Adrenal gland (tissue), 12 donors: Measurements from ENCODE around the gene DVL3. TPM values are rescaled to one million over a fixed set of nuclear protein-coding genes. Genes with fewer than 3 reads are reported as not detected.

Experiments used
- DNase-seq, 7 donors: peaks; one replicate each; pipeline ENCODE4 v3.0.0-alpha.2; 2019 to 2020
- H3K27ac ChIP-seq, 5 donors: fragments of 200-600 bp; sonication (generic) in 4 of 5; 1 replicate in 3 of 5; 2 replicates in 2 of 5; pipeline versions ENCODE4 v1.5.1 to v1.8.0; 2016 to 2020; ENCODE audit warnings: mild to moderate bottlenecking in 1 of 5
- H3K27me3 ChIP-seq: fragments of 200-600 bp; 2 replicates; pipeline ENCODE4 v1.8.0; 2021
- H3K36me3 ChIP-seq, 2 donors: fragments of 200-600 bp; replicated peaks in 1 of 2; 1 replicate in 1 of 2; 2 replicates in 1 of 2; pipeline versions ENCODE4 v1.5.1 to v1.8.0; 2018 to 2022
- H3K4me1 ChIP-seq, 2 donors: fragments of 200-600 bp; replicated peaks in 1 of 2; 1 replicate in 1 of 2; 2 replicates in 1 of 2; pipeline versions ENCODE4 v1.5.1 to v1.8.0; 2018 to 2021
- H3K4me3 ChIP-seq, 4 donors: fragments of 200-600 bp; sonication (generic) in 3 of 4; one replicate each; pipeline ENCODE4 v1.5.1; 2016 to 2018
- H3K9me3 ChIP-seq, 3 donors: fragments of 200-600 bp; sonication (generic) in 1 of 3; replicated peaks in 1 of 3; 1 replicate in 2 of 3; 2 replicates in 1 of 3; pipeline versions ENCODE4 v1.5.1 to v1.8.0; 2016 to 2021
- CTCF ChIP-seq, 6 experiments: fragments of 450-650 bp in 4 of 6; fragments of 200-600 bp in 2 of 6; sonication (generic) in 1 of 6; IDR thresholded peaks; 1 replicate in 5 of 6; 2 replicates in 1 of 6; pipeline versions ENCODE4 v1.5.1 to v1.8.0; 2016 to 2021; ENCODE audit warnings: antibody characterized with exemption in 6 of 6, mild to moderate bottlenecking in 2 of 6, moderate library complexity in 1 of 6
- POLR2A ChIP-seq, 2 donors: fragments of 450-650 bp; IDR thresholded peaks; one replicate each; pipeline ENCODE4 v1.6.1; 2017; ENCODE audit warnings: antibody characterized with exemption in 2 of 2, mild to moderate bottlenecking in 2 of 2, moderate library complexity in 1 of 2
- WGBS, 4 donors: extraction: QIAGEN DNeasy Blood & Tissue Kit in 2 of 4; methylation state at CpG; one replicate each; pipeline versions ENCODE4 v1.1.5 to v1.1.7; 2013 to 2017; 5-methylcytosine and 5-hydroxymethylcytosine counted together
- intact Hi-C, 2 donors: fragments of 100-400 bp; cut with DNase I; formaldehyde crosslinking; loops; one replicate each; pipeline versions ENCODE4 v1.14.1 to v1.15.0; 2022 to 2023
- polyA plus RNA-seq, 3 donors: library from polyadenylated mRNA; stranded (reverse); fragments of 200-250 nt in 2 of 3; fragments of 350-450 nt in 1 of 3; fragmentation: Illumina TruSeq in 1 of 3; extraction: RNeasy Lipid Tissue Mini Kit (QIAGEN cat#74804) in 1 of 3; gene quantifications; one replicate each; pipeline ENCODE4 v1.2.3, GENCODE V29; 2013 to 2014
- total RNA-seq, 9 donors: library from RNA; depleted of rRNA in 4 of 9; stranded (reverse); fragments of >200 nt in 4 of 9; fragments of 120-200 nt in 1 of 9; fragmentation: NEBNext Ultra II Directional in 1 of 9; extraction: Animal tissue kit (Norgen Biotek cat#: 25700) in 1 of 9; gene quantifications; one replicate each; pipeline versions ENCODE4 v1.1.0 to v1.2.4, GENCODE V29; 2013 to 2023
- donor health status: healthy with polysubstance abuse.
- donor health status: Bipolar disorder and iron deficiency.
- donor health status: DM: yes; HTN: yes; CAD: no.
- donor health status: DM: no; HTN: no; CAD: no.
- donor health status: DM: no; HTN: no; CAD: no.
- donor health status: DM: yes; HTN: yes; CAD: no.

DVL3 gene
- total and polyA plus RNA-seq, 12 donors = 34.1 to 94.1 (median 65.6) TPM

GRCh38 chr3:184209146-184209923, 54.2 kb downstream of the DVL3 start:
- TF ChIP-seq CTCF (IDR thresholded peaks at IDR 0.05) (peak in 1 of 6 experiments; percentile 8), POLR2A (IDR thresholded peaks at IDR 0.05) (no peak)
- DNase-seq = peak in 1 of 7 donors; percentile 53
- peaks cover 9 to 28% of the 10 kb centered on the region in 2 donors for H3K4me1 ChIP-seq
- intact Hi-C loops = no loop called here
- no peaks in the 10 kb centered on the region for H3K9me3 ChIP-seq
- WGBS, 4 donors = 26 to 30% (median 28%) methylated on average over 11 of the region's 11 CpGs
- H3K4me3 ChIP-seq = no peak overlapping the region
- H3K27me3 ChIP-seq = no peaks in the 10 kb centered on the region
- peak overlapping the region in 4 of 5 donors; percentile 16 to 74 (median 62) for H3K27ac ChIP-seq
- H3K36me3 ChIP-seq = no peaks in the 10 kb centered on the region

DNA sequence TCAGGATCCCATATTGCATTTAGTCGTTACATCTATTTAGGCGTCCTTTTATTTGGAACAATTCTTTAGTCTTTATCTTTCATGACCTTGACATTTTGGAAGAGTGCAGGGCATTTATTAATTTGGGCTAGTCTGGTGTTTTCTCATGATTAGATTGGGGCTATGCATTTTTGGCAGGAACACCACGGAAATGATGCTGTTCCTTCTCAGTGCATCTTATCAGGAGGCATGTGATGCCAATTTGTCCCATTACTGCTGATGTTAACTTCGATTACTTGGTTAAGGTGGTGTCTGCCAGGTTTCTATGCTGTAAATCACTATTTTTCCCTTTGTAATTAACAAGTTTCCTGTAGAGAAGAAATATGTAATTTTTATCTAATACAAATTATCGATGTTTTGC, 56.1 kb downstream of the DVL3 start:
- intact Hi-C loops = no loop called here

GRCh38 chr3:184211718-184212117, 56.5 kb downstream of the DVL3 start:
- intact Hi-C loops = no loop called here
- H3K9me3 ChIP-seq = no peaks in the 10 kb centered on the region
- TF ChIP-seq CTCF (IDR thresholded peaks at IDR 0.05) (no peak), POLR2A (IDR thresholded peaks at IDR 0.05) (no peak)
- no peaks in the 10 kb centered on the region for H3K36me3 ChIP-seq
- 57 to 70% (median 64%) methylated on average over 5 of the region's 5 CpGs for WGBS, 4 donors
- no peak overlapping the region for H3K4me3 ChIP-seq
- H3K27me3 ChIP-seq = no peaks in the 10 kb centered on the region
- DNase-seq = no peak
- H3K4me1 ChIP-seq = peaks cover 9 to 28% of the 10 kb centered on the region in 2 donors
- peak overlapping the region in 1 of 5 donors; percentile 74 for H3K27ac ChIP-seq

More for the DNA sequence above, 56.1 kb downstream of the DVL3 start:
- no peaks in the 10 kb centered on the region for H3K9me3 ChIP-seq
- no peak for DNase-seq
- no peaks in the 10 kb centered on the region for H3K27me3 ChIP-seq
- H3K4me1 ChIP-seq = peaks cover 9 to 28% of the 10 kb centered on the region in 2 donors
- no peak for TF ChIP-seq CTCF (IDR thresholded peaks at IDR 0.05)
- TF ChIP-seq POLR2A (IDR thresholded peaks at IDR 0.05) = no peak
- WGBS, 4 donors = 34 to 48% (median 37%) methylated on average over 5 of the region's 5 CpGs
- H3K4me3 ChIP-seq = no peak overlapping the region
- H3K36me3 ChIP-seq = no peaks in the 10 kb centered on the region
- H3K27ac ChIP-seq = peak overlapping the region in 1 of 5 donors; percentile 74

GRCh38 chr3:184218814-184219213, 63.6 kb downstream of the DVL3 start:
- TF ChIP-seq CTCF (IDR thresholded peaks at IDR 0.05) (no peak), POLR2A (IDR thresholded peaks at IDR 0.05) (no peak)
- intact Hi-C loops = no loop called here
- Histone ChIP-seq H3K4me1 (no peaks in the 10 kb centered on the region), H3K36me3 (no peaks in the 10 kb centered on the region), H3K27ac (no peak overlapping the region), H3K9me3 (no peaks in the 10 kb centered on the region), H3K27me3 (no peaks in the 10 kb centered on the region), H3K4me3 (no peak overlapping the region)
- no peak for DNase-seq
- WGBS, 4 donors = 67 to 84% (median 77%) methylated on average over 4 of the region's 4 CpGs
